HG02870 (cell line): ENCODE measurements around the gene TRAF3.
A peak's percentile ranks its signal among the peaks of the same experiment; 100 is the strongest.

Source experiments
- ATAC-seq: cut with Tn5 transposase; IDR thresholded peaks from one replicate; pipeline ENCODE4 v1.9.1; 2021; ENCODE audit warnings: mild to moderate bottlenecking, moderate library complexity; ENCODE audit not compliant: unreplicated experiment

TRAF3 gene, protein sequence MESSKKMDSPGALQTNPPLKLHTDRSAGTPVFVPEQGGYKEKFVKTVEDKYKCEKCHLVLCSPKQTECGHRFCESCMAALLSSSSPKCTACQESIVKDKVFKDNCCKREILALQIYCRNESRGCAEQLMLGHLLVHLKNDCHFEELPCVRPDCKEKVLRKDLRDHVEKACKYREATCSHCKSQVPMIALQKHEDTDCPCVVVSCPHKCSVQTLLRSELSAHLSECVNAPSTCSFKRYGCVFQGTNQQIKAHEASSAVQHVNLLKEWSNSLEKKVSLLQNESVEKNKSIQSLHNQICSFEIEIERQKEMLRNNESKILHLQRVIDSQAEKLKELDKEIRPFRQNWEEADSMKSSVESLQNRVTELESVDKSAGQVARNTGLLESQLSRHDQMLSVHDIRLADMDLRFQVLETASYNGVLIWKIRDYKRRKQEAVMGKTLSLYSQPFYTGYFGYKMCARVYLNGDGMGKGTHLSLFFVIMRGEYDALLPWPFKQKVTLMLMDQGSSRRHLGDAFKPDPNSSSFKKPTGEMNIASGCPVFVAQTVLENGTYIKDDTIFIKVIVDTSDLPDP

DNA sequence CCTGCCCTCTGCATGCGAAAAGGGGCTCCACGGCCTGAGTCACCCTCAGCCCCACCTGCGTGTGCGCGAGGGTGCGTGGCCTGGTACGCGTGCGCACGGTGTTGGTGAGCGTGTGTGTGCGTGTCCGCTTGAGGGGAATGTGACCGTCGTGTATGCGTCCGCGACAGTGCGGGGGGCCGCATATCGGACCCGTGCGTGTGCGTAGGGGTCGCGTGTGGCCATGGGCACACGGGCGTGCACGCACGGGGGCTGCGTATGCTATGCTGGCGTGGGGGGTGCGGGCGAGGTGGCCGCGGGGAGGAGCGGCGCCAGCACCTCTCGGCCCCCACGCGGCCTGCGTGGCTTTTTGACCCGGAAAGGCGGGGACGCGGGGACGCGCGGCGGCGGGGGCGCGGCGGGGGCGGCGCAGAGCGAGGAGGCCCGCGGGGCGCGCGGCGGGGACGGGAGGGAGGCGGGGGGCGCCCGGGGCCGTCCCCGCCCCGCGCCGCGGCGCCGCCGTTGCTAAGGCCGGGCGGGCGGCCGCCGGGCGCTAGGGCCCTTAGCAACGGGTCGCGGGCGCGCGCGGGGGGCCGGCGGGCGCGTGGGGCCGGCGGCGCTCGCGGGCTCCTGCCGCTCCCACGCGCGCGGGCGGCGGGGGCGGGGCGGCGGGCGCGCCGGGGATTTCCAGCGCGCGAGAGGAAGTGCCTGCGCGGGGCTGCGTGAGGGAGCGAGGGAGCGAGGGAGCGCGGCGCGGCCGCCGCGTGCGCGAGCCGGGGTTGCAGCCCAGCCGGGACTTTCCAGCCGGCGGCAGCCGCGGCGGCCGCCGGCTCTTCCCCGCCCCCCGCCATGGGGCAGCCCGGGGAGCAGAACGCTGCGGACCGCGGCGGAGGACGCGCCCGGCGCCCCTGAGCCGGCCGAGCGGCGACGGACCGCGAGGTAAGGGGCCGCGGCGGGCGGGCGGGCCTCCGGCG, at the start of gene TRAF3:
TRAF3 (plus strand) TSS at position 689 of the 950 bp plus-strand sequence. CDS start 92,753 bp downstream, outside the sequence.
- ATAC-seq, result peak; percentile 42

GRCh38 chr14:102728501-102728900, 48.7 kb upstream of the TRAF3 start:
- ATAC-seq, result no peak

- no peak for ATAC-seq
Observed at GRCh38 chr14:102729268-102729667, 48.0 kb upstream of the TRAF3 start.

- no peak for ATAC-seq
Observed at GRCh38 chr14:102729825-102730224, 47.4 kb upstream of the TRAF3 start.

- no peak for ATAC-seq
Observed at GRCh38 chr14:102731101-102731870, 46.0 kb upstream of the TRAF3 start.

GRCh38 chr14:102731871-102732800, 45.1 kb upstream of the TRAF3 start:
- no peak for ATAC-seq

- ATAC-seq, result no peak
Observed at GRCh38 chr14:102732924-102733323, 44.3 kb upstream of the TRAF3 start.

GRCh38 chr14:102733326-102733725, 43.9 kb upstream of the TRAF3 start:
- ATAC-seq, result no peak

GRCh38 chr14:102734436-102734835, 42.8 kb upstream of the TRAF3 start:
- ATAC-seq, result no peak

DNA sequence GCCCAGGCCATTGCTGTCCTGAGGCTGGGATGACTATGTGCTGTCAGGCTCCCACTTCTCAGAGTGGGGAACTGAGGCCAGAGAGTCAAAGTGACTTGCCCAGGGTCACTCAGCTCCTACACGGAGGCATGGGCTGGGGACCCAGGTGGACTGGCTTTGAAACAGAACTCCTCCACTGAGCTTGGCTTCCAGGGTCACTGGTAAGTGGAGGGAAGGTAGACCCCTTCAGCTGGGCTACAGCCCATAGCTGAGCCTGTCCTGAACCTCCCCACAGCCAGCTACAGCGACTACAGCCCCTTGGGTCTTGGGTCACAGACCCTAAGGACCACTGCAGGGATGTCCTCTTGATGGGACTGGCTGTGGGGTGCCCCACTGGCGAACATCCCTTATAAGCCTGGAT, 40.3 kb upstream of the TRAF3 start:
- ATAC-seq, result no peak

DNA sequence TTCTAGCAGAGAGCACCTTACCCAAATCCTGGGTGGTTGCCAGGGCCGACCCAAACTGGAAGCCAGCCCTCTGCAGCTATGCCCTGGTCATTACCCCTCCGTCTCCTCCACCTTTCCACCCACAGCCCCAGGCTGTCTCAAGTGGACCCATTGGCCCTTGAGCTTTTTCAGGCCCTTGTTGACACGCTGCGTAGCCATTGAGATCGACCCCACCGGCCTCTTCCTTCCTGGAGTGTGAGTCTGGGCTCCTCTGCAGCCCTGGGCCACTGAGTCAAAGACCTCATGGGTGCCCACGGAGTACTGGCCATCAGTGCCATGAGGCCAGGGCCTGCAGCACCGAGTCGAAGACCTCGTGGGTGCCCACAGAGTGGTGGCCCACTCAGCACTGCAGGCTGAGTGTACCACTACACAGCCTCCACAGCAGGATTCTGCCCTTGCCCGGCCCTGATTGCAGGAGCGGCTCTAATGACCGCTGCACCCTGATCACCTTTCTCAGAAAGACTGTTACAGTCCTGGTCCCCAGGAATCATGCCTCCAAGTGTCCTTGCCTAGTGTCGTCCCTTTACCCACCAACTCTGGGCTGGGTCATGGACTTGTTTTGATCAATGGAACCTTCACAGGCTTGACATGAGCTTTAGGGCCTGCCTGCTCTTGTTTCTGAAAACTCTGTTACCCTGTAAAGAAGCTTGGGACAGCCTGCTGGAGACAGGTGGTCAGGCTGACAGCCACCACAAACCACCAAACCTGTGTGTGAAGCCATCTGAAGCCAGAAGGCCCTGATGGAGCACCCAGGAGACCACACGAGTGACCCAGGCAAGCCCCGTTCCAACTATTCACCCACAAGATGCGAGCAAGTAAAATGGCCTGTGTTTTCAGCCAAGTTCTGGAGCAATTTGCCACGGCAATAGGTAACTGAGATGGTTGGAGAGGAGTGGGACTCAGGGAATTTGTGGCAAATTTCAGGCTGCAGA, 39.6 kb upstream of the TRAF3 start:
- no peak for ATAC-seq

- no peak for ATAC-seq
Observed at GRCh38 chr14:102738373-102739189, 38.7 kb upstream of the TRAF3 start.

- no peak for ATAC-seq
Observed at GRCh38 chr14:102739190-102739469, 38.1 kb upstream of the TRAF3 start.

- ATAC-seq, result no peak
Observed at GRCh38 chr14:102746634-102747438, 30.4 kb upstream of the TRAF3 start.

- ATAC-seq, result no peak
Observed at GRCh38 chr14:102748806-102749205, 28.4 kb upstream of the TRAF3 start.

DNA sequence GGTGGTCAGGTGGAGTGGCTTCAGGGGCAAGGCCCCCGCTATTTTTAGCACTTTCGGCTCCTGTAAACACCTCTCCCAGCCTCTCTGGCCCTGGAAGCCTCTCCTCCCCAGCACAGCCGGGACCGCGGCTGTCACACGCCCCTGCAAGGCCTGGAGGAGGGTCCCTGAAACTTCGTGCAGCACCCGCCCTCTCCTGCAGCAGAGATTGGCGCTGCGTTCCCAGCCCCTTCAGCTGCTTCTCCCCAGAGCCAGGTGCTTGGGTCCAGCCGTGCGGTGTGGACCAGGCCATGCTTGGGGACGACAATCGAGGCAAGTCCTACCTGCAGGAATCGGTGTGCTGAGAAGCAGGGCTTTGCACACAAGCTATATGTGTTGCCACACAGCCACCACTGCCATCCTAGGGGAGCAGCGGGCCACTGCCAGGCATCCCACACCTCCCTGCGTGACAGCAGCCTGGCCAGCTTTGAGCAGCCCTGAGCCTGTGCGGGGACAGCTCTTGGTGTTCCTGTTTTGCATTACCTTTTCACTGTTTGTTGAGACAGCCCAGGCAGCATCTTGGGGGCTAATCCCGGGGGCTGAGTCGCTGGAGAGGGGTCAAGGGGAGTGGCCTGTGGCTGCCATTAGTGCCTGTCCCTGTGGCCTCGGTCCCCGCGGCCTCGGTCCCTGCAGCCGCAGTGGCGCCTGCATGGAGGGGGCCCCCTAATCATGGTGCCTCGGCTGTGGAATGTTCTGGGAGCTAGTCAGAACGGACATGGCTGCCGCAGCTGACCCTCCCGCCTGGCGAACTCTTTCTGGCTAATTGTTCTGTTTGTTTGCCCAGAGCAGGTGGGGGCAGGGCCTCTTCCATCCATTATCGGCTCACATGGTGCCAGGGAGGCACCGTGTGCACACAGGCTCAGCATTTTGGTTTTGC, 27.6 kb upstream of the TRAF3 start:
- no peak for ATAC-seq
